ENCODE data around the gene DNAJC7.

GRCh38 chr17:42049834-42050392 is 32.7 kb upstream of the DNAJC7 start:
- TF ChIP-seq POLR2A (IDR thresholded peaks at IDR 0.05) (no peak), CTCF (IDR thresholded peaks at IDR 0.05) (no peak)
